GM18520 (cell line): Measurements from ENCODE around the gene LRP3.
"Not testable (repeated sequence)": the region's sequence is repeated elsewhere in the genome, so short reads cannot be mapped to it uniquely, and the experiment has no call there.

Experiments used
- ATAC-seq: cut with Tn5 transposase; IDR thresholded peaks from one replicate; pipeline ENCODE4 v1.9.1; 2021; ENCODE audit not compliant: unreplicated experiment

The LRP3 gene

GRCh38 chr19:33193865-33194362 lies at the start of gene LRP3:
Gene LRP3, plus strand, starts transcription at chr19:33194330. Its CDS starts 456 bp downstream, at chr19:33194786.
- ATAC-seq = no peak

- no peak for ATAC-seq
Observed at GRCh38 chr19:33146209-33146608, 47.9 kb upstream of the LRP3 start.

GRCh38 chr19:33147538-33147937 lies 46.6 kb upstream of the LRP3 start:
- ATAC-seq = no peak

GRCh38 chr19:33150852-33151518 lies 43.1 kb upstream of the LRP3 start:
- ATAC-seq = no peak

- ATAC-seq = no peak
Observed at GRCh38 chr19:33152176-33152575, 42.0 kb upstream of the LRP3 start.

- not testable (repeated sequence) for ATAC-seq
Observed at GRCh38 chr19:33152625-33153024, 41.5 kb upstream of the LRP3 start.

GRCh38 chr19:33154313-33154712 lies 39.8 kb upstream of the LRP3 start:
- not testable (repeated sequence) for ATAC-seq

GRCh38 chr19:33156334-33156733 lies 37.8 kb upstream of the LRP3 start:
- ATAC-seq = no peak

- no peak for ATAC-seq
Observed at GRCh38 chr19:33157906-33158305, 36.2 kb upstream of the LRP3 start.

- no peak for ATAC-seq
Observed at GRCh38 chr19:33158365-33158764, 35.8 kb upstream of the LRP3 start.

- no peak for ATAC-seq
Observed at GRCh38 chr19:33159149-33159548, 35.0 kb upstream of the LRP3 start.

GRCh38 chr19:33159893-33160292 lies 34.2 kb upstream of the LRP3 start:
- ATAC-seq = no peak

GRCh38 chr19:33161201-33161600 lies 32.9 kb upstream of the LRP3 start:
- ATAC-seq = no peak

- no peak for ATAC-seq
Observed at GRCh38 chr19:33163481-33163880, 30.6 kb upstream of the LRP3 start.

GRCh38 chr19:33166037-33166436 lies 28.1 kb upstream of the LRP3 start:
- not testable (repeated sequence) for ATAC-seq

GRCh38 chr19:33167438-33167837 lies 26.7 kb upstream of the LRP3 start:
- no peak for ATAC-seq

- ATAC-seq = no peak
Observed at GRCh38 chr19:33168528-33168927, 25.6 kb upstream of the LRP3 start.

- ATAC-seq = no peak
Observed at GRCh38 chr19:33171222-33171795, 22.8 kb upstream of the LRP3 start.

GRCh38 chr19:33171916-33172359 lies 22.2 kb upstream of the LRP3 start:
- ATAC-seq = no peak

- no peak for ATAC-seq
Observed at GRCh38 chr19:33174186-33174585, 19.9 kb upstream of the LRP3 start.

GRCh38 chr19:33175156-33175782 lies 18.9 kb upstream of the LRP3 start:
- no peak for ATAC-seq
